Glomerular endothelial cell (primary cell): ENCODE results near the gene TBC1D22A. TPM values are rescaled to one million over a fixed set of nuclear protein-coding genes. Genes with fewer than 3 reads are reported as not detected.
"Not testable (repeated sequence)": the region's sequence is repeated elsewhere in the genome, so short reads cannot be mapped to it uniquely, and the experiment has no call there.

Experiments used
- DNase-seq: peaks from one replicate; pipeline ENCODE4 v3.0.0-alpha.2; 2011; ENCODE audit warnings: low read depth, low spot score; ENCODE audit errors: extremely low read depth
- total RNA-seq: library from RNA; depleted of rRNA; stranded (reverse); fragments of >200 nt; gene quantifications from 2 replicates; pipeline ENCODE4 v1.2.3, GENCODE V29; 2015

Gene TBC1D22A
- total RNA-seq, 1 donor from 2014 or later = 38.7 TPM

- DNase-seq = no peak
Observed at GRCh38 chr22:47049078-47049624, 286.7 kb downstream of the TBC1D22A start.

DNA sequence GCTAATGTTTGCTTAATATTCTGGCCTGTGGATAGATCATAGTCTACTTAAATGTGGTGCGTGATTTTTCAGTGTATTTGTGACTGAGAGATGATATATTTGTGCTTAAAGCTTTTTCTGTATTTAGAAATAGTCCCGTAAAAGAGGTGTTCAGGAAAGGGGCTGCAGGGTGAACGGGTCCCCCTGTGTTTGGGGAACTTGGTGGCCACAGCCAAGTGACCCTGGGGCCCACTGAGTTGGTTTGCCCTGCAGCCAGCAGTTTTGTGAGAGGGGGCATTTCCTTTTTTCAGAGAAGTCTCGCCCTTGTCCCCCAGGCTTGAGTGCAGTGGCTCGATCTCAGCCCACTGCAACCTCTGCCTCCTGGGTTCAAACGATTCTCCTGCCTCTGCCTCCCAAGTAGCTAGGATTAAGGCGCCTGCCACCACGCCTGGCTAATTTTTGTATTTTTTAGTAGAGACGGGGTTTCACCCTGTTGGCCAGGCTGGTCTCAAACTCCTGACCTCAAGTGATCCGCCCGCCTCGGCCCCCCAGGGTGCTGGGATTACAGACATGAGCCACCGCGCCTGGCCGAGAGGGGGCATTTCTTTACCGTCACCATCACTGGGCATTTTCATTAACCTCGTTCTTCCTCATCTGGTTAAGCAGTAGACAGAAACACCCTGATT, 287.4 kb downstream of the TBC1D22A start:
- not testable (repeated sequence) for DNase-seq

- DNase-seq = no peak
Observed at GRCh38 chr22:47050401-47051051, 288.1 kb downstream of the TBC1D22A start.

DNA sequence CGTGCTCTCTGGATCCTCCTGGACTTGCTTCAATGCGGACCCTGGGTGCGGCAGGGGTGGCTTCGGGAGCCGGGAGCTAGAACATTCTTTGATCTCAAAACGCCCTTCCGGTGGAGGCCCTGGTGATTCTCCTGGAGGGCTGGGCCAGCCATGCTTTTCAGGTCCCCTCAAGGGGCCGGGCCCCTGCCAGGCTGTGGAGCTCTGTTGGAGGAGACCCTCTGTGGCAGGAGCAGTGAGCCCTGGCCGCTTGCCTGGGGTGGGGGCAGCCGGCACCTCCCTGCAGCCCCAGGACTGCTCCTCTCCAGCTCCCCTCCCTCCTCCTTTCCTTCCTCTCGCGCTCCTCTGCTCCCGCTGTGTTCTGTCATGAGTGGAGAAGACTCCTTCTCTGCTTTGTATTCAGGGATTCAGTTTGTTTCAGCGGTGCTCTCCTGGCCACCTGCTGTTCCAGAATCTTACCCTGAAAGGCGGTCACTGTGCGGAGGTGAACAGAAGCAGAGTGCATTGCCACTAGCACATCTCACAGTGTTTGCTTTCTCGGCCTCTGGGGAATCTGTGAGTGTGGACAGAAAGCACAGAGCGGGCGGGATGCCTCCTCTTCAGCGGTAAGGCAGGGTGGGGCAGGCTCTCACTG, 289.1 kb downstream of the TBC1D22A start:
- DNase-seq = no peak

DNA sequence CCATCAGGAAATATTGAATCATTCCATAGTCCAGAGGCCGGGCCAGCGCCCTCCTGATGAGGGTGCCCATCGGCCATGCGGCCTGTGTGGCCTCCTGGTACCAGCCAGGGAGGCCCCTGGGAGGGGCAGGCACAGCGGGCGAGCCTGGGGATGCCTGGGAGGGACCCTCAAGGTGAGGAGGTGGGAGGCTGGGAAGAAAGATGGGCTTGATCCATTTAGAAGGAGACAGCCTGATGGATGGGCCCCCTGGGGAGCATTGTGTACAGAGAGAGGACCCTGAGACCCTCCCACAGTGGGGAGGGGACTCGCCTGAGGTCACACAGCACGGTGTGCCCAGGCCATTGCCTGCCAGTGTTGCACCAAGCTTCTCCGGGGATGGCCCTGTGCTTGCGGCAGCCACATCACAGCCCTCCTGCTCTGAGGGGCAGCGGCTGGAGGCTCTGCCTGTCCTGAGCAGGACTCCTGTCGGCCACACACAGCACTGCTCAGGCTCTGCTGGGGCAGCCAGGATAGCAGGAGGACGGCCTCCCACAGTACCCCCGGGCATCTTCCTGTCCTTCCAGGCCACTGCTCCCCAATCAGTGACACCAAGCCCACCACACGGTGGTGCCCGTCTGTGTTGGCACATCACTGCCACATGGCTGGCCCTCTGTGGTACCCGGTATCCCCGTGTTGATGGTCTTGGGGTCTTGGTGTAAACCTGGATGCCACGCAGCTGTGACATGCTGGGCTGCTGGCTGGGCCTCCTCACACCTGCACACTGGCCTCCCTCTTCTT, 290.0 kb downstream of the TBC1D22A start:
- no peak for DNase-seq

- DNase-seq = no peak
Observed at GRCh38 chr22:47053013-47053725, 290.7 kb downstream of the TBC1D22A start.

DNA sequence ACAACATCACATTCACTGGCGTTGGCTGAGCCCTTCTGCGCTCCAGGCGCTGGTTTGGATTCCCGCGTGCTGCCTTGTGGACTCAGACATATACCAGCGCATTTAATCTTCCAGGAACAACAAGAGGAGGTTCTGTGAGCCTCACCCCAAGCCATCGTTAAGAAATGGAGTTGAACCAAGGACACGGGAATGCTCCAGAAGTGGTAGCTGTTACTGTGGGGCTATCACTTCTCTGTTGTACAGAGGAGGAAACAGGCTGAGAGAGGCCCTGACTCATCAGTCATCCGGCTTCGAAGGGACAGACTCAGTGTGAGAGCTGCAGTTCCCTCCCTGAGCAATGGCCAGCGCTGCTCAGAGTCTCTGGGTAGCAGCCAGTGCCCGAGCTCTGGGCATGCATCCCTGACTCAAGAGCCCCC, 291.3 kb downstream of the TBC1D22A start:
- DNase-seq = no peak

GRCh38 chr22:47054231-47055072, 292.0 kb downstream of the TBC1D22A start:
- no peak for DNase-seq

- DNase-seq = no peak
Observed at GRCh38 chr22:47055073-47055355, 292.6 kb downstream of the TBC1D22A start.

DNA sequence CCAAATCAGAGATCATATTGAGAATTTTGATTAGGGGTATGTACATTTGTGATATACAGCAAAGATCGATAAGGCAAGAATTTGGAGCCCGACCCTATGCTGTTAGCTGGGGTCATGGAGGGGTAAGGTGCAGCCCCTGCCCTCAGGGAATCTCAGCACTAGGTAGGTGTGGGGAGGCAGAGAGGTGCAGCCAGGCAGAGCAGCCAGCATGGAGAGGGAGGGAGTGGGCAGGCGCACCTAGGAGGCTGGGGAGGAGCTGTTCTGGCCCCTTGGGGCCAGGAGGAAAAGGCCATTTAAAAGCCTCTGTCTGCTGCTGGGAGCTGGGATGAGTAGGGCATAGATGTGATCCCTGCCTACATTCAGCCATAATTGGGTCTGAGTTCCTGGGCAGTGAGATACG, 293.0 kb downstream of the TBC1D22A start:
- no peak for DNase-seq

DNA sequence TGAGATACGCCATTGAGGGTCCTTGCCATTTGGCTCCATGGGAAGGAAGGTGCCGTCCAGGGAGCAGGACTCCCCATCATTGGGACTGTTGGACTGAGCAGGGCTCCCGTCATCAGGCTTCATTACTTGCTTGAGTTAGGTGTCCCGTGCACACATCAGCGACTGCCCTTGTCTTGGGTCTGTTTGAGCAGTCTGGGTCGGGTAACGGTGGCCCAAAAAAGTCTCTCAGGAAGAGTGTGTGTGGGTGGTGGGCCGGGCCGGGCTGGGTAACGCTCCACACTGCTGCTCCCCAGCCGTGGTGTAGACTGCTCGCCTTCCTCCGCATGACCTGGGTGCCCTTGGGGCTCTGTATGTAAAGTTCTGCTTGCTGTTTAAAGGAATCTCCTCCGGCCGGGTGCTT, 293.5 kb downstream of the TBC1D22A start:
- DNase-seq = no peak

- DNase-seq = no peak
Observed at GRCh38 chr22:47056361-47056760, 293.9 kb downstream of the TBC1D22A start.

DNA sequence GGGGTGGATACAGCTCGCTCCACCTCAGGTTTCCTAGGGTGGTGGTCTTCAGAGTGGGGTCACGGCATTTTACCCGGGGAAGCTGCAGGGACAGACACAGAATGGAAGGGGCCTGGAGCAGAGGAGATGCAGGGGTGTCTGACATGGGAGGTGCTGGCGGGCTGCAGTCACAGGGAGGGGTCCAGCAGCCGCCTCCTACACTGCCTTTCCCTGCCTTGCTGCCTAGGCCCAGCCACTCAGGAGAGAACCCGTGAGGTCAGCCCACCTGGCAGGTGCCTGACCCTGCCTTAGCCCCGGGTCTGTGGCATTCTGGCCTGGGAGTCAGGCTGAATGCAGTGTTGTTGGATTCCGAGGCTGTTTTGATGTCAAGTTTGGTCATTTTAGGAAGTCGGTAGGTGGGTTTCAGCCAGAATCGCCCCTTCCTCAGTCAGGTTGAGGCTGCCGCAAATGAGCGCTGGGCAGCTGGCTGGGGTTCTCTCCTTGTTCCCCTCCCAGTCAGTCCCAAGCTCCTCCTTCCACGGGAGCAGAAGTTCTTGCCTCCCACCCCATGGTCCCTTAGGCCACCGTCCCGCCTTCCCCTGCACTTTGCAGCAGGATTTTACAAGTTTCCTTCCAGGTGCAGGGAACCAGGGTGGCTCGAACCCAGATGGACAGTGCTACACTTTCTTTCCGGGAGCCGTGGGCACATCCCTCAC, 294.5 kb downstream of the TBC1D22A start:
- no peak for DNase-seq

DNA sequence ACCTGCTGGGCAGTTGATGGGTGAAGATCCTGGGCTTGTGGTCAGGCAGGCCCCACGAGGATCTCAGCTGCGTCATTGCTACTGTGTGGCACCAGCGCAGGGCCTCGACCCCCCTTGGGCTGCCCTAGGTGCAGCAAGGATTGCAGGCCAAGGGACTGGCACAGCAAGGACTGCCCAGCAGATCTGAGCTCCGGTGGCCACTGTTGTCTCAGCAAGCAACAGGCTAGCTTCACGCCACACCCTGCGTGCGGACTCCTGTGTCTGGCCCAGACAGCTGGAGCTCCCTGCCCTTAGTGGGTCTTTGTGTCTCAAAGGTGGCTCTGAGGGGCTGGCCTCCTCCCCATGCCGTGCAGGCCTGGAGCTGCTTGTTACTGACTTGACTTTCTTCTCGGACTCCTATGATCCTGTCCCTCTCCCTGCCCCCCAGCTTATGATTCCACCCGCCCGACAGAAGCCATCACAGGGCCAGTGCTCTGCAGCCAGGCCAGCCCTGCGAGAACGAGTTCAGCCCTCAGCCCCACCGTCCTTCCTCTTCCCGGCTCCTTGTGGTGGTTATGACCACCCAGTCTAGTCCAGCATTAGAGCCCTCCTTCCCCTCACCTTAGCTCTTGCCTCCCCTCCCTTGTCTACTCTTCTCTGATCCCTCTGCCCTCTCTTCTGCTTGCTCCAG, 295.6 kb downstream of the TBC1D22A start:
- DNase-seq = no peak

DNA sequence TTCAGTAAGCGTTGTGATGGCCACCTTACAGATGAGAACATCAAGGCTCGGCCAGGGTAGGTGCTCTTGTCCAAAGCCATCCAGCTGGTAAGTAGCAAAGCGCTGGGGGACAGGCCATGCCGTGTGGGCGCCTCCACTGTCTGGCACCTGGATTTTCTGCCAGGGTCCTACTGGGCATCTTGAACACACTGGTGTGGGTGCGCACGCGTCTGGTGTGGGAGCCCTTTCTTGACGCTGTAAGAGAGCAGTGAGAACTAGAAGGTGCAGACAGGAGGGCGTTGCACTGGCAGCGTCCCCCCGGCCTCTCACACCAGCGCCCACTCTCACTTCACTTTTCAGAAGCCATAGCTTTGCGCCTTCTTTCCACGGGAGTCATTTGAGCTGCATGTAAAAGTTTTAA, 296.6 kb downstream of the TBC1D22A start:
- DNase-seq = no peak

GRCh38 chr22:47059701-47060161, 297.3 kb downstream of the TBC1D22A start:
- DNase-seq = no peak

DNA sequence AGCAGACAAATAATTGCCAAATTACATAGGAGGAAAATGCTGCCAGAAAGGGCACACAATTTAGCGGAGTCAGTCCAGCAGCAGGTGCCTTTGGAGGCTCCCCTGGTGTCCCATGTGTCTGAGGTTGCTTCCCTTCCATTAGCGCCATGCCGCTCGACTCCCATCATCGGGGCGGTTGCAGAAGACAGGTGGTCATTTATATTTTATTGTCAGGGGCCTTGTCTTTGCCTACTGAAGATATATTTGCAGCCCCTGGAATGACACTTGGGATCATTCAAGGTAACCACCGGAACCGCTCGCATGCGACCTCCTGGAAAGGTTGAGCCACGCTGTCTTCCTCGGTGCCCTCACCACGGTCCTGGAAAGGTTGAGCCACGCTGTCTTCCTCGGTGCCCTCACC, 298.3 kb downstream of the TBC1D22A start:
- no peak for DNase-seq

DNA sequence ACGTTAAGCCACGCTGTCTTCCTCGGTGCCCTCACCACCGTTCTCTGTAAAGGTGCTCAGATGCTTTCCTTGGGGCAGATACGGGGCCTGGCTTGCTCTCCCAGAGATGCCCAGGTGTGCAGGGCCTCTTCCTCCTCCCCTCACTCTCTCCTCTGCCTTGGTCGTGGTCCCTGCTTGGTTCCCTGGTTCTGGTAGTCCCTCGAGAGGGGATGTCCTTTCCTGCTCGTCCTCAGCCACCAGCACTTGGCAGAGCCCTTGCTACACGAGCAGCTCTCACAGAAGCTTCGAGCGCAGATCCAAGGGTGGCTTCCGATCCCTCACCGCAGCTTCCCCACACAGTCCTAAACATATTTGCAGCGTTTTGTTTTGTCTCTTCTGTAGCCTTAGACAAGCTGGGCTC, 298.8 kb downstream of the TBC1D22A start:
- DNase-seq = no peak

GRCh38 chr22:47062126-47062525, 299.7 kb downstream of the TBC1D22A start:
- no peak for DNase-seq
